Vagina (tissue), 2 donors: ENCODE measurements around the gene B9D2. TPM values are rescaled to one million over a fixed set of nuclear protein-coding genes. Genes with fewer than 3 reads are reported as not detected.
"Not testable (repeated sequence)": the region's sequence is repeated elsewhere in the genome, so short reads cannot be mapped to it uniquely, and the experiment has no call there.

Experiments
- DNase-seq, 2 donors: peaks; one replicate each; pipeline ENCODE4 v3.0.0-alpha.2; 2017; ENCODE audit errors: extremely low spot score in 2 of 2
- H3K27ac ChIP-seq: fragments of 200-600 bp; sonication (generic); one replicate; pipeline ENCODE4 v1.5.1; 2019
- H3K27me3 ChIP-seq: fragments of 200-600 bp; sonication (generic); one replicate; pipeline ENCODE4 v1.5.1; 2019
- H3K36me3 ChIP-seq, 2 donors: fragments of 200-600 bp; sonication (generic); one replicate each; pipeline ENCODE4 v1.5.1; 2017 to 2019
- H3K4me1 ChIP-seq: fragments of 200-600 bp; sonication (generic); one replicate; pipeline ENCODE4 v1.5.1; 2019
- H3K4me3 ChIP-seq, 2 donors: fragments of 200-600 bp; sonication (generic); 1 replicate in 1 of 2; 2 replicates in 1 of 2; pipeline ENCODE4 v1.5.1; 2016 to 2019
- H3K9me3 ChIP-seq: fragments of 200-600 bp; sonication (generic); one replicate; pipeline ENCODE4 v1.5.1; 2019
- CTCF ChIP-seq, 3 experiments: fragments of 450-650 bp in 2 of 3; fragments of 200-600 bp in 1 of 3; sonication (generic) in 1 of 3; IDR thresholded peaks; one replicate each; pipeline ENCODE4 v1.5.1; 2017 to 2019; ENCODE audit warnings: antibody characterized with exemption in 3 of 3, mild to moderate bottlenecking in 2 of 3, moderate library complexity in 2 of 3
- POLR2A ChIP-seq, 2 donors: fragments of 450-650 bp; IDR thresholded peaks; one replicate each; pipeline ENCODE4 v1.6.1; 2017; ENCODE audit warnings: antibody characterized with exemption in 2 of 2, mild to moderate bottlenecking in 2 of 2, moderate library complexity in 2 of 2
- POLR2AphosphoS5 ChIP-seq, 2 donors: sonication (generic); formaldehyde crosslinking; IDR thresholded peaks; one replicate each; pipeline ENCODE4 v1.9.0; 2017; ENCODE audit warnings: antibody characterized with exemption in 2 of 2, mild to moderate bottlenecking in 2 of 2, low read depth in 1 of 2; ENCODE audit not compliant: insufficient read depth in 1 of 2
- intact Hi-C: fragments of 100-400 bp; cut with DNase I; formaldehyde crosslinking; loops from one replicate; pipeline ENCODE4 v1.15.1; 2023
- total RNA-seq: library from RNA; depleted of rRNA; stranded (reverse); fragments of >200 nt; gene quantifications from one replicate; pipeline ENCODE4 v1.2.3, GENCODE V29; 2016

Gene B9D2
- total RNA-seq, 1 donor from 2014 or later, result not detected

GRCh38 chr19:41350735-41351338, 13.1 kb downstream of the B9D2 start:
- intact Hi-C loops, result loop anchor here (5.0 kb wide), 1 partner anchor 34 kb away; no protein-coding TSS in a partner anchor
- Histone ChIP-seq H3K27ac (peak overlapping the region; percentile 95), H3K27me3 (no peaks in the 10 kb centered on the region)

GRCh38 chr19:41346916-41347315, 17.0 kb downstream of the B9D2 start:
- DNase-seq, H3K9me3 ChIP-seq, intact Hi-C loops, H3K4me3 ChIP-seq, H3K27me3 ChIP-seq, H3K27ac ChIP-seq: not testable (repeated sequence)
- Histone ChIP-seq H3K4me1 (peaks cover 24% of the 10 kb centered on the region), H3K36me3 (peaks cover 0 to 54% of the 10 kb centered on the region in 2 donors)

More at GRCh38 chr19:41350735-41351338, 13.1 kb downstream of the B9D2 start:
- no peak for DNase-seq
- Histone ChIP-seq H3K4me3 (peak overlapping the region; percentile 61 to 80), H3K9me3 (no peaks in the 10 kb centered on the region), H3K36me3 (peaks cover 0 to 24% of the 10 kb centered on the region in 2 donors), H3K4me1 (peaks cover 35% of the 10 kb centered on the region)
- TF ChIP-seq POLR2A (IDR thresholded peaks at IDR 0.05) (no peak), CTCF (IDR thresholded peaks at IDR 0.05) (no peak), POLR2AphosphoS5 (IDR thresholded peaks at IDR 0.05; ENCODE audit: insufficient read depth in 1 of 2, low read depth in 1 of 2) (no peak)

GRCh38 chr19:41344162-41344561, 19.8 kb downstream of the B9D2 start:
- H3K27ac ChIP-seq, result no peak overlapping the region
- DNase-seq, result no peak
- no peaks in the 10 kb centered on the region for H3K9me3 ChIP-seq
- H3K4me3 ChIP-seq, result no peak overlapping the region
- TF ChIP-seq POLR2AphosphoS5 (IDR thresholded peaks at IDR 0.05; ENCODE audit: insufficient read depth in 1 of 2, low read depth in 1 of 2) (no peak), POLR2A (IDR thresholded peaks at IDR 0.05) (no peak), CTCF (IDR thresholded peaks at IDR 0.05) (no peak)
- H3K36me3 ChIP-seq, result peaks cover 0 to 66% of the 10 kb centered on the region in 2 donors
- peaks cover 2% of the 10 kb centered on the region for H3K4me1 ChIP-seq
- no peaks in the 10 kb centered on the region for H3K27me3 ChIP-seq
- intact Hi-C loops, result no loop called here

GRCh38 chr19:41341669-41342490, 22.1 kb downstream of the B9D2 start:
- Histone ChIP-seq H3K4me3 (no peak overlapping the region), H3K4me1 (no peaks in the 10 kb centered on the region), H3K36me3 (peaks cover 0 to 61% of the 10 kb centered on the region in 2 donors), H3K9me3 (no peaks in the 10 kb centered on the region), H3K27ac (no peak overlapping the region), H3K27me3 (no peaks in the 10 kb centered on the region)
- TF ChIP-seq POLR2A (IDR thresholded peaks at IDR 0.05) (no peak), POLR2AphosphoS5 (IDR thresholded peaks at IDR 0.05; ENCODE audit: insufficient read depth in 1 of 2, low read depth in 1 of 2) (no peak), CTCF (IDR thresholded peaks at IDR 0.05) (no peak)
- DNase-seq, result no peak
- intact Hi-C loops, result no loop called here

GRCh38 chr19:41339936-41340335, 24.0 kb downstream of the B9D2 start:
- no peak for TF ChIP-seq POLR2A (IDR thresholded peaks at IDR 0.05)
- no peak for TF ChIP-seq POLR2AphosphoS5 (IDR thresholded peaks at IDR 0.05; ENCODE audit: insufficient read depth in 1 of 2, low read depth in 1 of 2)
- TF ChIP-seq CTCF (IDR thresholded peaks at IDR 0.05), result no peak
- Histone ChIP-seq H3K27me3 (no peaks in the 10 kb centered on the region), H3K4me1 (no peaks in the 10 kb centered on the region), H3K9me3 (no peaks in the 10 kb centered on the region), H3K36me3 (peaks cover 0 to 48% of the 10 kb centered on the region in 2 donors), H3K27ac (no peak overlapping the region), H3K4me3 (no peak overlapping the region)
- intact Hi-C loops, result no loop called here
- DNase-seq, result no peak
